ENCODE measurements around the gene POLR2E. TPM values are rescaled to one million over a fixed set of nuclear protein-coding genes. Genes with fewer than 3 reads are reported as not detected.

Gene POLR2E
- total and polyA plus RNA-seq, 2 of the 13 experiments (the other 11 are each of a cell fraction or from before 2014, with no cell fraction given), result 140 to 272 TPM

DNA sequence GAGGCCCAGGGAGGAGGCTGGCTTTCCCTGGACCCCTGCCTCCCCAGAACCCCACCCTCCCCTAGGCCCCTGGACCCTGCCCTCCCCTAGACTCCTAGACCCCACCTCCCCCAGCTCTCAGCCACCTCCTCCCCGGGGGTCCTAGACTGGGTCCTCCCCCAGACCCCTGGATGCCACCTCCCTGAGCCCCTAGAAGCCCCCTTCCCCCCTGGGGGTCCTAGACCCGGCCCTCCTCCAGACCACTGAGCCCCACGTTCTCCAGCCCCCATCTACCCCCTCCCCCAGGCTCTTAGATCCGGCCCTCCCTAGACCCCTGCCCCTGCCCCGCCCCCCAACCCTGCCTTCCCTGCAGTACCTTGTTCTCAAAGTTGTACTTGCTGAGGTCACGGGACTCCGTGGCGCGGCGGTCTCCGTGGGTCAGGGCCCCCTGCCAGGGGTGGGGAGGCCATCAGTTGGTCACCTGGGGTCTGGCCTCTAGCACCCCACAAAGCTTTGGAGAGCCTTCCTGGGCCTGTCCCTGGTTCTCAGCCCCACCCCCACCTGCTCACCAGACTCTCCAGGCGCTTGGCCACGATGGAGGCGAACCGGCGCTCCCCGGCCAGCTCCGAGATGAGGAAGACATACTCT lies 16.6 kb upstream of the POLR2E start (continued):
- TF ChIP-seq, protein P1, sequence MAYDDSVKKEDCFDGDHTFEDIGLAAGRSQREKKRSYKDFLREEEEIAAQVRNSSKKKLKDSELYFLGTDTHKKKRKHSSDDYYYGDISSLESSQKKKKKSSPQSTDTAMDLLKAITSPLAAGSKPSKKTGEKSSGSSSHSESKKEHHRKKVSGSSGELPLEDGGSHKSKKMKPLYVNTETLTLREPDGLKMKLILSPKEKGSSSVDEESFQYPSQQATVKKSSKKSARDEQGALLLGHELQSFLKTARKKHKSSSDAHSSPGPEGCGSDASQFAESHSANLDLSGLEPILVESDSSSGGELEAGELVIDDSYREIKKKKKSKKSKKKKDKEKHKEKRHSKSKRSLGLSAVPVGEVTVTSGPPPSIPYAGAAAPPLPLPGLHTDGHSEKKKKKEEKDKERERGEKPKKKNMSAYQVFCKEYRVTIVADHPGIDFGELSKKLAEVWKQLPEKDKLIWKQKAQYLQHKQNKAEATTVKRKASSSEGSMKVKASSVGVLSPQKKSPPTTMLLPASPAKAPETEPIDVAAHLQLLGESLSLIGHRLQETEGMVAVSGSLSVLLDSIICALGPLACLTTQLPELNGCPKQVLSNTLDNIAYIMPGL (CRISPR knock-in tag; IDR thresholded peaks at IDR 0.05; ENCODE audit: borderline replicate concordance in 1 of 2, low read depth in 1 of 2), result no peak

DNA sequence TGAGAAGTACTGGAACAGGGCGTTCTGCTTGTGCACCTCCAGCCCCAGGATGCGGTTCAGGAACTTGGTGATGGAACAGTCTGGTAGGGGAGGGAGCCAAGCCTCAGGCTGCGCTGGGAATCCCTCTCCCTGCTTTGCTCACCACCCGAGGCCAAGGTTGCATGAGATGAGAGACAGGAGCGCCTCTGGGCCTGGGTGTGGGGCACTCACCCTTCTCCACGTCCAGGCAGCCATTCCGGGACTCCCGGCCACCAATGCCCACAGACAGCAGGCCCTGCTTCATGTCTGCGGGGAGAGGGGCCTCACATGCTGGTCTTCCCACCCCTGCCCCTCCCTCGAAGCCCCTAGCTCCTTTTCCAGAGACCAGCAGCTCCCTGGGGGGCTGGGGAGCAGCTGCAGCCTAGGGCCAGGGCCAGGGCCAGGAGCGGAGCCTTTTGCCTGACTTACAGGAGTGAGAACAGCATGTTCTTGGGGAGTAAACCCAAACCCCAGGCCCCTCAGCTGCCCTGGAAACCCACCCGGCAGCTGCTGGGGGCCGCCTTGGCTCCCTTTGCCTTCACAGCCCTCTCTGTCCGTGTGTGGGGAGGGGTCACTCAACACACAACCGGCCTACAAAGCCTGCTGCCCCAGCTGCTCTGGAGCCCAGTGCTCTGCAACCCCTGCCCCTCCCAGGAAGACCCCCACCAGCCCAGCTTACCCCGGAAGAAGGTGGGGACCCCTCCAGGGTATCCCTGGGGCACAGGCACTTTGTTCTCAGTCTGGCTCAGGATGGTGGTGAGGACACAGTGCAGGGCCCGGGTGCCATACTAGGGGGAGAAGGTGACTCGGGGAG lies 15.8 kb upstream of the POLR2E start:
- Histone ChIP-seq H2AFZ (ENCODE audit: low read length) (no peak overlapping the region), H3K79me2 (ENCODE audit: insufficient read depth, low read length) (no peaks in the 10 kb centered on the region), H3K27ac (ENCODE audit: extremely low read length, insufficient read depth, low read length) (no peak overlapping the region), H3K9me3 (ENCODE audit: low read length) (no peaks in the 10 kb centered on the region), H3K27me3 (ENCODE audit: control insufficient read depth in 1 of 2, insufficient read depth in 2 of 2, low read length in 2 of 2) (no peaks in the 10 kb centered on the region), H3K9ac (ENCODE audit: insufficient read depth, low read depth, low read length) (no peak overlapping the region), H3K4me1 (ENCODE audit: insufficient read depth, low read length) (peaks cover 30% of the 10 kb centered on the region), H3K4me2 (ENCODE audit: low read depth, low read length) (no peak overlapping the region), H3K4me3 (replicated peaks in 1 of 3; ENCODE audit: insufficient read depth in 1 of 3, low read depth in 2 of 3, low read length in 3 of 3) (no peak overlapping the region), H4K20me1 (ENCODE audit: insufficient read depth, low read length) (peaks cover 7% of the 10 kb centered on the region; the same call in 1 of the 2 replicates), H3K36me3 (replicated peaks in 1 of 2; ENCODE audit: control insufficient read depth in 1 of 2, insufficient read depth in 2 of 2, low read length in 2 of 2) (peaks cover 10 to 15% of the 10 kb centered on the region in 2 experiments; a peak in 4 of 5 replicates)
- CTCF ChIA-PET (ENCODE audit: low intra/inter-chr PET ratio, low total read pairs), result no interaction called here
- intact Hi-C loops (cut with micrococcal nuclease; ENCODE audit: unreplicated experiment) (loop anchor here (5.0 kb wide), 1 partner anchor 81 kb away; no protein-coding TSS in a partner anchor), in situ Hi-C loops (cut with HindIII; ENCODE audit: extremely low pct_ligation_motif_present, low pct_unique_long_range_greater_than_20kb) (loop anchor here (5.0 kb wide), 1 partner anchor 81 kb away; no protein-coding TSS in a partner anchor)
- DNase-seq (ENCODE audit: low spot score) (no peak), FAIRE-seq (no peak), ATAC-seq (no peak)
- no TSS peak for BruUV-seq (replicated peaks)
- TF ChIP-seq TOPORS (CRISPR knock-in tag; IDR thresholded peaks at IDR 0.05) (no peak), PCBP1 (IDR thresholded peaks at IDR 0.05; ENCODE audit: borderline replicate concordance, low read depth, low read length) (0 out of 2 replicates have a peak, but pooled peaks have one; percentile 12)
- POLR2A ChIA-PET, result interaction anchor here (3.0 kb wide), 1 partner anchor 13 kb away, joined by 12 read pairs; no protein-coding TSS in a partner anchor
- 84% methylated on average over 8 of the region's 18 CpGs for WGBS (ENCODE audit: low lambda C conversion rate)
